ENCODE measurements around the gene SCYL2.
"Not testable (repeated sequence)": the region's sequence is repeated elsewhere in the genome, so short reads cannot be mapped to it uniquely, and the experiment has no call there.

Gene SCYL2

GRCh38 chr12:100263131-100263530 is 3.8 kb upstream of the SCYL2 start:
- DNase-seq (ENCODE audit: low read depth in 2 of 2) = no peak

GRCh38 chr12:100265107-100265506 is 1.9 kb upstream of the SCYL2 start:
- not testable (repeated sequence) for DNase-seq (ENCODE audit: low read depth in 2 of 2)

GRCh38 chr12:100265732-100266584 is 1.0 kb upstream of the SCYL2 start:
- no peak for DNase-seq (ENCODE audit: low read depth in 2 of 2)

- DNase-seq (ENCODE audit: low read depth in 2 of 2) = peak; percentile 77 to 96
Measured at GRCh38 chr12:100266585-100266834, 467 bp upstream of the SCYL2 start.

GRCh38 chr12:100267603-100268281 is 765 bp downstream of the SCYL2 start:
- DNase-seq (ENCODE audit: low read depth in 2 of 2) = peak in 1 of 2 donors; percentile 5

GRCh38 chr12:100268835-100269564 is 2.0 kb downstream of the SCYL2 start:
- DNase-seq (ENCODE audit: low read depth in 2 of 2) = no peak

GRCh38 chr12:100273782-100274181 is 6.8 kb downstream of the SCYL2 start:
- DNase-seq (ENCODE audit: low read depth in 2 of 2) = no peak

- no peak for DNase-seq (ENCODE audit: low read depth in 2 of 2)
Measured at GRCh38 chr12:100274291-100274690, 7.3 kb downstream of the SCYL2 start.

- DNase-seq (ENCODE audit: low read depth in 2 of 2) = no peak
Measured at GRCh38 chr12:100279159-100279558, 12.2 kb downstream of the SCYL2 start.

GRCh38 chr12:100279607-100280244 is 12.7 kb downstream of the SCYL2 start:
- DNase-seq (ENCODE audit: low read depth in 2 of 2) = no peak

GRCh38 chr12:100284556-100284955 is 17.6 kb downstream of the SCYL2 start:
- not testable (repeated sequence) for DNase-seq (ENCODE audit: low read depth in 2 of 2)

- no peak for DNase-seq (ENCODE audit: low read depth in 2 of 2)
Measured at GRCh38 chr12:100289038-100289437, 22.1 kb downstream of the SCYL2 start.

GRCh38 chr12:100290016-100290415 is 23.0 kb downstream of the SCYL2 start:
- no peak for DNase-seq (ENCODE audit: low read depth in 2 of 2)

GRCh38 chr12:100293017-100293416 is 26.0 kb downstream of the SCYL2 start:
- no peak for DNase-seq (ENCODE audit: low read depth in 2 of 2)

GRCh38 chr12:100294366-100294765 is 27.4 kb downstream of the SCYL2 start:
- DNase-seq (ENCODE audit: low read depth in 2 of 2) = not testable (repeated sequence)

GRCh38 chr12:100295764-100296555 is 29.0 kb downstream of the SCYL2 start:
- no peak for DNase-seq (ENCODE audit: low read depth in 2 of 2)

GRCh38 chr12:100302081-100302480 is 35.1 kb downstream of the SCYL2 start:
- DNase-seq (ENCODE audit: low read depth in 2 of 2) = no peak

GRCh38 chr12:100303831-100304230 is 36.9 kb downstream of the SCYL2 start:
- no peak for DNase-seq (ENCODE audit: low read depth in 2 of 2)

- DNase-seq (ENCODE audit: low read depth in 2 of 2) = not testable (repeated sequence)
Measured at GRCh38 chr12:100304334-100304733, 37.4 kb downstream of the SCYL2 start.

- not testable (repeated sequence) for DNase-seq (ENCODE audit: low read depth in 2 of 2)
Measured at GRCh38 chr12:100308138-100308537, 41.2 kb downstream of the SCYL2 start.

- DNase-seq (ENCODE audit: low read depth in 2 of 2) = no peak
Measured at GRCh38 chr12:100311317-100311716, 44.3 kb downstream of the SCYL2 start.

Measured in stimulated activated CD4-positive, alpha-beta T cell treated with anti-CD3 and anti-CD28 coated beads, Interleukin-1b, Interleukin-23, amount 100 ng/mL, for 1 hour (primary cell).